Pons (tissue), 1 donor: ENCODE results near the gene APC2.
"Not testable (repeated sequence)": the region's sequence is repeated elsewhere in the genome, so short reads cannot be mapped to it uniquely, and the experiment has no call there.

ENCODE experiments used
- DNase-seq: peaks from one replicate; pipeline ENCODE4 v3.0.0-alpha.2; 2016; ENCODE audit warnings: low spot score

APC2 gene

DNA sequence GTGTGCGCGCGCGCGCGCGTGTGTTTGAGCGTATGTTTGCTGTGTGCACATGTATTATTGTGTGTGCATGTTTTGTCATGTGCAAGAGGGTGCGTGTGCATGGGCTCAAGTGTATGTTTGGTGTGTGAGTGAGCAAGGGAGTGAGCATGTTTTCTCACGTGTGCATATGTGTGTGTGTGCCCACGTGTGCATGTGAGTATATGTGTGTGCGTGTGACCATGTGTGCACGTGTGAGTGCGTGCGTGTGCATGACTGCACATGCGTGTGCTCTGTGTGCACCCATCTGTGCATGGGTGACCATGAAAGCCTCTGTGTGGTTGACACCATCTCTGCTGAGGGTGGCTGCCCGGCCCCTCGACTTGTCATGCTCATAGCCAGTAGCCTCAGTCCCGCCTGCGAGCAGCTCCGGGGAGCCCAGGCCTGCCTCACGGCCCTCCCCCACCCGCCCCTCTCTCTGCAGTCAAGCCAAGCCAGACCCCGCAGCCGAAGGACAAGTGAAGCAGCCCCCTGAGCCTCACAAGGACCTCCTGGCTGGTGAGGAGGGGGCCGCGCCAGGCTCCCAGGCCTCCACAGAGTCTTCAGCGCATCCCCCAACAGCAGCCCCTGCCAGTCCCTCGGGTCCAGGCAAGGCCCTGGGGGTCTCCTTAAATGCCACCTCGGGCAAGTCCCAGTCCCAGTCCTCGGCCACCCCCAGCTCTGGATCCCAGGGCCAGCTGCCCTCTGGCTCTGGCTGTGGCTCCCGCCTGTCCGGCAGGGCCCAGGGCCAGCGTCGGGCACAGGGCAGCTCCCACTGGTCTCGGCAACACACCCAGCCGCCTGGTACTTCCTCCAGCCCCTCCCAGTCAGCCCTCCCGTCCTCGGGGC lies 47.0 kb downstream of the APC2 start:
- DNase-seq = no peak

DNA sequence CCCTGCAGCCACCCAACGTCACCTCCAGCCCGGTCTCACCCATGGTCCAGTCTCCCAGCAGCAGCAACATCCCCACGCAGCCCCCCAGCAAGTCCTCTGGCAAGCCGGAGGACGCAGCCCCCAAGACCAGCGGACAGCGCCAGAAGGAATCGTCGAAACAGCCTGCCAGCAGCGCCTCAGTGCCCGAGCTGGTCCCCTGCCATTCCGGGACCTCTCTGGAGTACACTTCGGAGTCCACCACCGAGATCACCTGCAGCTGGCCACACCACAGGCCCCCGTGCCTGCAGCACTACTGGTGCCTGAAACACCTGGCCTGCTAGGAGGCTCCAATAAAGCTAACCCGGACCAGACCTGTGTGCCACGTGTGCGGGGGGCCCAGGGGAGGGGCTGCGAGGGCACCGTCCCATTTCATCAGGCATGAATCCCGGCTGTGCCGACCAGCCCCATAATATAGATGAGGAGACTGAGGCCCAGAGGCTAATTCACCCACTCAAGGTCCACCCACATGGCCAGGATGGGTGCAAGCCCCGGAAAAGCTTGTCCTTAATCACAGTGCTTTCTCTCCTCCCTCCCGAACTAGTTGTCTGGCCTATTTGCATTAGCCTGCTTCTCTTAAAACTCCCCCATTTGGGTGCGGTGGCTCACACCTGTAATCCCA lies 47.8 kb downstream of the APC2 start:
- DNase-seq = no peak

- DNase-seq = not testable (repeated sequence)
Observed at GRCh38 chr19:1499231-1499630, 49.3 kb downstream of the APC2 start.

- DNase-seq = no peak
Observed at GRCh38 chr19:1501200-1501595, 51.3 kb downstream of the APC2 start.

GRCh38 chr19:1502433-1503088 lies 52.6 kb downstream of the APC2 start:
- no peak for DNase-seq

GRCh38 chr19:1503089-1503924 lies 53.4 kb downstream of the APC2 start:
- DNase-seq = peak; percentile 30

GRCh38 chr19:1503925-1504773 lies 54.2 kb downstream of the APC2 start:
- no peak for DNase-seq

- no peak for DNase-seq
Observed at GRCh38 chr19:1505012-1505411, 55.1 kb downstream of the APC2 start.

DNA sequence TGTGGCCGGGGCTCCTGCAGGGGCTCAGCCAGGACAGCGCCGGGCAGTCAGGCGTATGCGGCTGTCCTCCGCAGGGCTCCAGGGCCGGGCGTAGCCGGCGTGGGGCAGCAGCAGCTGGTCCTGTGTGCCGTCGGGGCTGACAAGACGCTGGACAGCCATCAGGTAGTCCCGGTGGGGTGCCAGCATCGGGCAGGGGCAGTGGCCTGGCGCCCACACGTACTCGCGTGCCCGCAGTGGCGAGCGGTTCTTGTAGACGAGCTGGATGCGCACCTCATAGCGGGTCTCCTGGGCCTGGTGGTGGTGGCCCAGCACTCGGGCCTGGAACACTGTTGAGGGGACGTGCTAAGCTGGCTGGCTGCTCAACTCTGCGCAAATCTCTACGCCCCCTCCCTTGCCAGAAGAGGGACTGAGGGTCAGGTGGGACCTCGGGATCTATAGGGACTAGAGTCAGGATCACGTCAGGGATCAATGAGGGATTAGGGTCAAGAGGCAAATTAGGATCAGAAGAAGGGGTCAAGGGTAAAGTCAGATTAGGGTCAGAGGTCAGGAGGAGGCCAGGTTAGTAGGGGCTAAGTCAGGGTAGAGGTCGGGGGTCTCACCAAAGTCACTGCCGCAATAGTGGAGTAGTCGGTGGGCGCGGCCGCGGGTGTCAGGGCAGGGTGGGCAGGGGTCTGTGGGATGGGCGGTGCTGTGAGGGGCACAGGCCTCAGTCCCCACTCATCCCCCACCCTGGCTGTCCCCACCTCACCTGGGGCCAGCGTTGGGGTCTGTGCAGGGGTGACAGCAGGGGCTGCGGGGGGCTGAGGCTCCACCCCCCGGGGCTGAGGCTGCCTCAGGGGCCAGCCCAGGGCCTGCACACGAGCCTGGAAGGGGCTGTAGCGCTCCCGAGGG lies 56.3 kb downstream of the APC2 start:
- DNase-seq = no peak

GRCh38 chr19:1507192-1507660 lies 57.3 kb downstream of the APC2 start:
- no peak for DNase-seq

DNA sequence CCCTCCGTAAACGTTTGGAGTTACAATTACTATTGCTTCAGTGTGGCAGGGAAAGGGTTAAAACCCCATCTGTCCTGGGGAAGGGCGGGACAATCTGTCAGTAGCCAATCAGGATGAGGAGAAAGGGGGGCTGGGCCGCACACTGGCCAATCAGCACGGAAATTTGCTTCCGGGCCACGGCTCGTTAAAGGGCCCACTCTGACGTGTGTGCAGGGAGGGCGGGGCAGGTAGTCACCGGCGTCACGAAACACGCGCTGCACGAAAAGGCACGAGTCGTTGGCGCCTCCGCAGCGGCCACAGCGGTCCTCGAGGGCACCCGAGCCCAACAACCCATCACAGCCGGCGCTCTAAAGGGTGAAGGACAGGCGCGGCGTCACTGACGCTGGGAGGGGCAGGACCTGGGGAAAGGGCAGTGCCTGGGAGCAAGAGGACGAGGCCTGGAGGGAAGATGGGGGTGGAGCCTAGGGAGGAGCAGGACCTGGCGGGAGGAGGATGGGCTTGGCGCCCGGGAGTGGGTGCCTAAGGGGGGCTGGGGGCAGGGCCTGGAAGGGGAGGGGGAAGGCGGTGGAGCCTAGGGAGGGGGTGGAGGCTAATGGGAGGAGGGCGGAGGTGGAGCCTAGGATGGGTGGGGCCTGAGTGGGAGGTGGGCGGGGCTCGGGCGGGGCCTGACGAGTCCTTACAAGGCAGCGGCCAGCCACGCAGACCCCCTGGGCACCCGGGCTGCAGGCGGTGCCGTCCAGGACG lies 58.0 kb downstream of the APC2 start:
- DNase-seq = peak; percentile 90

DNA sequence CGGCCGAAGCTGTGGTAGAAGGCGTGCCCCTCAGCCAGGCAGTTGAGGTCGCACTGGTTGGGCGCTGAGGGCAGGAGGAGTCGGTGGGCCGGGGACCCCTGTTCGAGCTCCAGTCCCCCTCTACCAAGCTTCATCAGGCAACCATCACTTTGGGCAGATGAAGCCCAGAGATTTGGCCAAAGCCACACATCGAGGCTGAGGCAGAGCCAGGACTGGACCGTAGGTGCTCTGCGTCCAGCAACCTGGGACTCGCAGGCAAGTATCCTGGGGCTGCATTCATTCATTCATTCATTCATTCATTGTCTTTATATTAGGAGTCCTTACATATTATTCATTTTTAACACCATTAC lies 58.6 kb downstream of the APC2 start:
- DNase-seq = no peak

DNA sequence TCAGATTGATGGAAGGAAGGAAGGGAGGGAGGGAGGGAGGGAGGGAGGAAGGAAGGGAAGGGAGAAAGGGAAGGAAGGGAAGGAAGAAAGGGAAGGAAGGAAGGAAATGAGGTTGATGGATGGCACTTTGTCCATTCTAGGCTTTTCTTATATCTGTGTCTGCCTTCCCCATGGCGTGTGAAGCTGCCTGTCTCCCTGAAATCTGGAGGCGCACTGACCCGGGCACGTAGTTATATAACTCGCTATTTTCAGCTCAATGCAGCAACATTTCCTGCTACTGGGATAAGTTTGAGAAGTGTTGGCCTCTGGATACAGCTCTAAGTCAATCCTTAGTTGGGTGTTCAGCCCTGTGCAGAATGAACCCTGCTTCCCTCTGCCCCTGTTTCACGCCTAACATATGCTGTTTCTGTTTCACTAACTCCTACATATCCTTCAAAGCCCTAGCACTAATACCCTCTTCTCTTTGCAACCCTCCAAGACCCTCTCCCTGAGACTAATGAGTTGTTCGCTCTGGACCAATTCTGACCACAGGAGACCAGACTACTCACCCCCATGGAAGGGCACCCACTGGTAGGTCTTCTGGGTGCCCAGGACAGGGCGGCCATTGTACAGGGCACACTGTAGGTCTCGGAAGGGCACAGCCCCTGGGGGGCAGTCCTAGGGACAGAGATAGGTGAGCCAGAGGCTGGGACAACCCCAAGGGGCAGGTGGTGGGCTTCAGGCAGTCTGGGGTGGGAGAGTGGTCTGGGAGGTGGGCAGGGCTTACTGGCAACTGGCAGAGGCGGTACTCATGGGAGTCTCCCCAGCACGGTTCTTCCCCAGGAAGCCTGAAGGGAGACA lies 59.9 kb downstream of the APC2 start:
- no peak for DNase-seq

- DNase-seq = no peak
Observed at GRCh38 chr19:1510442-1510806, 60.5 kb downstream of the APC2 start.

- DNase-seq = no peak
Observed at GRCh38 chr19:1510807-1511206, 60.9 kb downstream of the APC2 start.

GRCh38 chr19:1511318-1512317 lies 61.7 kb downstream of the APC2 start:
- no peak for DNase-seq
